GM12878 (cell line): ENCODE data around the gene RAB3C.

ENCODE experiments used
- EZH2 ChIP-seq: IDR thresholded peaks from 2 replicates; pipeline ENCODE4 v1.6.1; 2012; ENCODE audit warnings: low read depth, mild to moderate bottlenecking, control low read depth, inconsistent platforms, low read length, borderline replicate concordance; ENCODE audit not compliant: control insufficient read depth
- JUND ChIP-seq: IDR thresholded peaks from 2 replicates; pipeline ENCODE4 v1.6.1; 2012; ENCODE audit warnings: low read depth, mild to moderate bottlenecking, low read length, improper control_type of control experiment, moderate library complexity
- MXI1 ChIP-seq: fragments of 150-350 bp; IDR thresholded peaks from 2 replicates; pipeline ENCODE4 v1.6.1; 2011; ENCODE audit warnings: low read depth, mild to moderate bottlenecking, inconsistent platforms, low read length, improper control_type of control experiment
- POLR2AphosphoS5 ChIP-seq: IDR thresholded peaks from 2 replicates; pipeline ENCODE4 v1.6.1; 2011; ENCODE audit warnings: mild to moderate bottlenecking, low read length, inconsistent platforms
- REST ChIP-seq: IDR thresholded peaks from 2 replicates; pipeline ENCODE4 v1.6.1; 2012; ENCODE audit warnings: mild to moderate bottlenecking, low read depth, low read length
- SREBF1 ChIP-seq: IDR thresholded peaks from 2 replicates; pipeline ENCODE4 v1.6.1; 2012; ENCODE audit warnings: mild to moderate bottlenecking, low read length
- YBX1 ChIP-seq: fragments of 450-650 bp; IDR thresholded peaks from 2 replicates; pipeline ENCODE4 v1.6.1; 2016; ENCODE audit warnings: antibody characterized with exemption

GRCh38 chr5:58872670-58873273, 289.9 kb downstream of the RAB3C start:
- TF ChIP-seq MXI1 = no peak
- no peak for TF ChIP-seq EZH2
- TF ChIP-seq JUND = no peak
- no peak for TF ChIP-seq SREBF1
- TF ChIP-seq POLR2AphosphoS5 = no peak
- no peak for TF ChIP-seq REST
- no peak for TF ChIP-seq YBX1
